Naive B cell (primary cell): ENCODE measurements around the gene UGT1A5. TPM values are rescaled to one million over a fixed set of nuclear protein-coding genes. Genes with fewer than 3 reads are reported as not detected.
"Not testable (repeated sequence)": the region's sequence is repeated elsewhere in the genome, so short reads cannot be mapped to it uniquely, and the experiment has no call there.

Source experiments
- ATAC-seq, 2 donors: fragments of 150-1000 bp; cut with Tn5 transposase; 2 replicates each; pipeline ENCODE4 v1.10.0; 2021; ENCODE audit warnings: low read depth in 2 of 2, mild to moderate bottlenecking in 2 of 2, moderate library complexity in 2 of 2
- DNase-seq: peaks from one replicate; pipeline ENCODE4 v3.0.0; 2022
- H3K27ac Mint-ChIP-seq, 6 donors: one replicate each; pipeline ENCODE4 v1.8.0; 2020 to 2022; ENCODE audit warnings: mild to moderate bottlenecking in 6 of 6, mixed read lengths in 6 of 6, moderate library complexity in 5 of 6, inconsistent platforms in 2 of 6
- H3K27me3 Mint-ChIP-seq, 3 donors: one replicate each; pipeline ENCODE4 v1.8.0; 2021 to 2022; ENCODE audit warnings: mixed read lengths in 3 of 3, mild to moderate bottlenecking in 1 of 3
- H3K36me3 Mint-ChIP-seq, 2 donors: one replicate each; pipeline ENCODE4 v1.8.0; 2020 to 2022; ENCODE audit warnings: mixed read lengths in 2 of 2, inconsistent platforms in 1 of 2, mild to moderate bottlenecking in 1 of 2
- H3K4me1 Mint-ChIP-seq, 3 donors: one replicate each; pipeline ENCODE4 v1.8.0; 2020 to 2022; ENCODE audit warnings: mixed read lengths in 3 of 3, inconsistent platforms in 1 of 3, mild to moderate bottlenecking in 1 of 3, moderate library complexity in 1 of 3
- H3K4me3 Mint-ChIP-seq, 8 donors: one replicate each; pipeline ENCODE4 v1.8.0; 2020 to 2022; ENCODE audit warnings: mild to moderate bottlenecking in 8 of 8, mixed read lengths in 8 of 8, moderate library complexity in 8 of 8, inconsistent platforms in 2 of 8
- H3K9me3 Mint-ChIP-seq, 7 donors: one replicate each; pipeline ENCODE4 v1.8.0; 2020 to 2022; ENCODE audit warnings: mixed read lengths in 7 of 7, mild to moderate bottlenecking in 5 of 7, inconsistent platforms in 2 of 7, moderate library complexity in 1 of 7
- polyA plus RNA-seq, 6 donors: library from polyadenylated mRNA; unstranded; fragments of 300-500 nt; fragmentation: Illumina TruSeq; gene quantifications; one replicate each; pipeline ENCODE4 v1.2.3, GENCODE V29; 2021; ENCODE audit warnings: low read depth in 6 of 6

UGT1A5 gene
- polyA plus RNA-seq, 6 donors from 2014 or later, result not detected

GRCh38 chr2:233743464-233744259 lies 31.0 kb downstream of the UGT1A5 start:
- DNase-seq, result no peak
- Mint-ChIP-seq H3K27me3 (peaks cover 42 to 48% (median 42%) of the 10 kb centered on the region in 3 donors), H3K36me3 (peaks cover 5 to 11% of the 10 kb centered on the region in 2 donors), H3K27ac (no peak overlapping the region), H3K4me3 (peak overlapping the region in 1 of 8 donors; percentile 25), H3K4me1 (no peaks in the 10 kb centered on the region), H3K9me3 (peaks cover 0 to 7% (median 4%) of the 10 kb centered on the region in 7 donors)
- ATAC-seq, result no peak

DNA sequence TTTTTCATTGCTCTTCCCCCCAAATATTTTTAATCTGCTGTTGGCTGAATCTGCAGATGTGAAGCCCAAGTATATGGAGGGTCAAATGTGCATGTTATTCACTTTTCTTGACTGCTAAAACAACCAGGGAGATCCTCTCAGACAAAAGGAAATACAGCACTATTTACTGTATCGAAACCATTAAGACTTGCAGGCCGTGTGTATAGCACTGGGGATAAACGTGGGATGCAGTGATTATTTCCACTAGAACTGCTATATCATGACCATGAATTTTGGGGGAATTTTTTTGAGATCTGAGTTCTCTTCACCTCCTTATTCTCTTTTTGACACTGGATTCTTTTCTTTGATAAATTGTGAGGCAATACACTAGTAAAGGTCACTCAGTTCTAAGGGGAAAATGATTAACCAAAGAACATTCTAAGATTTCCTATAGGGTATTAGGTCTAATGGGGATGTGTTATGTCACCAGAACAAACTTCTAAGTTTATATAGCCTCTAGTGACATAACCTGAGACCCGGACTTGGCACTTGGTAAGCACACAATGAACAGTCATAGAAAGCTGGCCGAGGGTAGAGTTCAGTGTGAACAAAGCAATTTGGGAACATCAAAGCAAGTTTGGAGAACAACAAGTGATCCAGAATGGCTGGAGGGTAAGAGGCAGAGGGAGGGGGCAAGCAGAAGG lies 32.5 kb downstream of the UGT1A5 start:
- ATAC-seq, result no peak
- peaks cover 6 to 18% (median 11%) of the 10 kb centered on the region in 7 donors for H3K9me3 Mint-ChIP-seq
- no peak overlapping the region for H3K27ac Mint-ChIP-seq
- peaks cover 12 to 13% of the 10 kb centered on the region in 2 donors for H3K36me3 Mint-ChIP-seq
- peaks cover 37 to 50% (median 40%) of the 10 kb centered on the region in 3 donors for H3K27me3 Mint-ChIP-seq
- no peaks in the 10 kb centered on the region for H3K4me1 Mint-ChIP-seq
- DNase-seq, result no peak
- H3K4me3 Mint-ChIP-seq, result no peak overlapping the region

DNA sequence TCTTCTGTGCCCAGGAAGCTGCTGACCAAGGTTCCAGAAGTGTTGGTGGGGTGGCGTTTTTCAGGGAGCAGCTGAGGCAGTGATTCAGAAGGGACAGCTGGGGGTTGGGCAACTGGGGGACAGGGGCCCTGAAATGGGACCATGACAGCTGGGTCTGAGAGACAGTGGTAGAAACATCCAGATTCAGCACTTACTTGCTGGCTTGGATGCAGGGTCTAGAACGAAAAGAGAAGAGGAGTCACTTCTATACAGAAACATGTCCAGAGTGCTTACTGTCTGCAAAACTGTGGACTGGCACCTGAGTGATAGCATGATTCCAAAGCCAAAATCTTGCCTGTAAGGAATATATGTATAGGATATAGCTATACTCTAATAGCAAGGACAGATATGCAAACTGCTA lies 33.1 kb downstream of the UGT1A5 start:
- not testable (repeated sequence) for H3K4me1 Mint-ChIP-seq, ATAC-seq, H3K4me3 Mint-ChIP-seq, H3K27ac Mint-ChIP-seq, DNase-seq
- peaks cover 6 to 24% (median 17%) of the 10 kb centered on the region in 7 donors for H3K9me3 Mint-ChIP-seq
- H3K27me3 Mint-ChIP-seq, result peaks cover 36 to 47% (median 38%) of the 10 kb centered on the region in 3 donors
- H3K36me3 Mint-ChIP-seq, result peaks cover 13 to 14% of the 10 kb centered on the region in 2 donors

DNA sequence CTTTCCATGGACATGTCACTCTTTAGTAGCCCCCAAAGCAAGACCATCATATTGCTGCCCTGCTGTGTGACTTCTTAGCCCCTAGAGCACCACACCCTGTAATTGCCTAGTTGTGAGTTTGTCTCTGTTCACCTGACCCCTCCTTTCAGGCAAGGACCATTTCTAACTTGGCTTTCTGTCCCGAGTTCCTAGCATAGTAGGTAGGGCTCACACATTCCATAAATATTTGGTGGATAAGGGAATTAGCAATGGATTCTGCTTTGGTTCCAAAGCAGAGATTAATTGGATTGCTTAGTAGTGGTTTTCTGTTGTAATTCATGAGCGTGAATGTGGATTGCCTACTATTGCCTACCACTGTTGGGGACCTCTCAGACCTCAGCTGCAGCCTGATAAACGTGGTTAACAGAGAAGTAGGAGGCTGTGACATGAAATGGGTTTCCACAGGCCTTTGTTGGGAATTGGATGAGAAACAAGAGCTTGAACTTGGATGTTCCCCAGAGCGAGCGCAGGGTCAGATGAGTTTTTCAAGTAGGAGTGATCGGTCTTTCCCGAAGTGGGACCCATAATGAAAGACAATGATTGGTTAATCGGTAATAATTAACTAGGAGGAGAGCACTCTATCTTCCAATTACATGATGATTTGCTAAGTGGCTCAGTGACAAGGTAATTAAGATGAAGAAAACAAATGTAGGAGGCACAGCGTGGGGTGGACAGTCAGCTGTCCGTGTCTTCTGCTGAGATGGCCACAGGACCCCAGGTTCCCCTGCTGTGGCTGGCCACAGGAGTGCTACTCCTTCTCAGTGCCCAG lies 34.0 kb downstream of the UGT1A5 start:
- Mint-ChIP-seq H3K27me3 (peaks cover 38 to 52% (median 44%) of the 10 kb centered on the region in 3 donors), H3K4me3 (no peak overlapping the region), H3K36me3 (peaks cover 17 to 22% of the 10 kb centered on the region in 2 donors), H3K4me1 (no peaks in the 10 kb centered on the region), H3K9me3 (peaks cover 13 to 33% (median 25%) of the 10 kb centered on the region in 7 donors), H3K27ac (no peak overlapping the region)
- DNase-seq, result no peak
- no peak for ATAC-seq

DNA sequence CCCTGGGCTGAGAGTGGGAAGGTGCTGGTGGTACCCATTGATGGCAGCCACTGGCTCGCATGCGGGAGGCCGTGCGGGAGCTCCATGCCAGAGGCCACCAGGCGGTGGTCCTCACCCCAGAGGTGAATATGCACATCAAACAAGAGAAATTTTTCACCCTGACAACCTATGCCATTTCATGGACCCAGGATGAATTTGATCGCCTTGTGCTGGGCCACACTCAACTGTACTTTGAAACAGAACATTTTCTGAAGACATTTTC lies 34.5 kb downstream of the UGT1A5 start:
- Mint-ChIP-seq H3K36me3 (peaks cover 20 to 26% of the 10 kb centered on the region in 2 donors), H3K27me3 (peaks cover 38 to 55% (median 49%) of the 10 kb centered on the region in 3 donors), H3K4me3 (no peak overlapping the region), H3K4me1 (no peaks in the 10 kb centered on the region), H3K27ac (no peak overlapping the region), H3K9me3 (peaks cover 16 to 38% (median 30%) of the 10 kb centered on the region in 7 donors)
- ATAC-seq (no peak), DNase-seq (no peak)

GRCh38 chr2:233750689-233751088 lies 38.0 kb downstream of the UGT1A5 start:
- Mint-ChIP-seq H3K9me3 (peaks cover 16 to 51% (median 38%) of the 10 kb centered on the region in 7 donors), H3K36me3 (peaks cover 24 to 26% of the 10 kb centered on the region in 2 donors), H3K27me3 (peaks cover 44 to 56% (median 56%) of the 10 kb centered on the region in 3 donors)
- not testable (repeated sequence) for H3K4me3 Mint-ChIP-seq, DNase-seq, H3K27ac Mint-ChIP-seq, H3K4me1 Mint-ChIP-seq, ATAC-seq

DNA sequence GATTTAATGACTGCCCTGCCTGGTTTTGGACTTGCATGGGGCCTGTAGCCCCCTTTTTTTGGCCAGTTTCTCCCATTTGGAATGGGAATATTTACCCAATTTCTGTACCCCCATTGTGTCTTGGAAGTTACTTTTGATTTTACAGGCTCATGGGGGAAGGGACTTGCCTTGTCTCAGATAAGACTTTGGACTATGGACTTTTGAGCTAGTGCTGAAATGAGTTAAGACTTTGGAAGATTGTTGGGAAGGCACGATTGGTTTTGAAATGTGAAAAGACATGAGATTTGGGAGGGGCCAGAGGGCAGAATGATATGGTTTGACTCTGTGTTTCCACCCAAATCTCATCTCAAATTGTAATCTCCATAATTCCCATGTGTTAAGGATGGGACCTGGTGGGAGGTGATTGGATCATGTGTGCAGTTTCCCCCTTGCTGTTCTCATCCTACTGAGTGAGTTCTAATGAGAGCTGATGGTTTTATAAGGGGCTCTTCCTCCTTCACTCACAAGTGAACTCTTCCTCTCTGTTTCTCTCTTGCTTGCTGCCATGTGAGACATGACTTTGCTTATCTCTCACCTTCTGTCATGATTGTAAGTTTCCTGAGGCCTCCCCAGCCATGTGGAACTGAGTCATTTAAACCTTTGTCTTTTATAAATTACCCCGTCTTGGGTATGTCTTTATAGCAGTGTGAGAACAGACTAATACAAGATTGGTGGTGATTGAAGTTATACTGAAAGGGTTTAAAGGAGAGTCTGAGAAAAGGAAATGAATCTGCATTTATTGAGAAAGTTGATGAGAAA lies 38.7 kb downstream of the UGT1A5 start:
- DNase-seq, ATAC-seq, H3K27ac Mint-ChIP-seq, H3K4me3 Mint-ChIP-seq, H3K4me1 Mint-ChIP-seq: not testable (repeated sequence)
- Mint-ChIP-seq H3K9me3 (peaks cover 16 to 51% (median 38%) of the 10 kb centered on the region in 7 donors), H3K36me3 (peaks cover 24 to 26% of the 10 kb centered on the region in 2 donors), H3K27me3 (peaks cover 39 to 51% (median 50%) of the 10 kb centered on the region in 3 donors)

GRCh38 chr2:233754872-233755611 lies 42.3 kb downstream of the UGT1A5 start:
- no peak for ATAC-seq

GRCh38 chr2:233756429-233757081 lies 43.8 kb downstream of the UGT1A5 start:
- DNase-seq, result no peak
- Mint-ChIP-seq H3K4me1 (no peaks in the 10 kb centered on the region), H3K27ac (peak overlapping the region in 1 of 6 donors; percentile 62), H3K9me3 (peaks cover 4 to 21% (median 11%) of the 10 kb centered on the region in 7 donors), H3K4me3 (no peak overlapping the region), H3K27me3 (peaks cover 20 to 32% (median 20%) of the 10 kb centered on the region in 3 donors), H3K36me3 (peaks cover 6 to 9% of the 10 kb centered on the region in 2 donors)
- ATAC-seq, result no peak

More at GRCh38 chr2:233754872-233755611, 42.3 kb downstream of the UGT1A5 start:
- no peak overlapping the region for H3K27ac Mint-ChIP-seq
- no peak for DNase-seq
- peaks cover 13 to 19% of the 10 kb centered on the region in 2 donors for H3K36me3 Mint-ChIP-seq
- H3K27me3 Mint-ChIP-seq, result peaks cover 20 to 33% (median 24%) of the 10 kb centered on the region in 3 donors
- H3K4me1 Mint-ChIP-seq, result no peaks in the 10 kb centered on the region
- peaks cover 10 to 36% (median 24%) of the 10 kb centered on the region in 7 donors for H3K9me3 Mint-ChIP-seq
- H3K4me3 Mint-ChIP-seq, result no peak overlapping the region

GRCh38 chr2:233758141-233758540 lies 45.4 kb downstream of the UGT1A5 start:
- no peak for ATAC-seq
- Mint-ChIP-seq H3K27ac (no peak overlapping the region), H3K36me3 (peaks cover 0 to under 1% of the 10 kb centered on the region in 2 donors), H3K4me3 (no peak overlapping the region), H3K4me1 (no peaks in the 10 kb centered on the region), H3K9me3 (peaks cover 0 to 8% (median 4%) of the 10 kb centered on the region in 7 donors), H3K27me3 (peaks cover 10 to 24% (median 14%) of the 10 kb centered on the region in 3 donors)
- no peak for DNase-seq

GRCh38 chr2:233758849-233759248 lies 46.1 kb downstream of the UGT1A5 start:
- H3K36me3 Mint-ChIP-seq, result no peaks in the 10 kb centered on the region
- DNase-seq (no peak), ATAC-seq (no peak)
- peaks cover 14 to 27% (median 15%) of the 10 kb centered on the region in 3 donors for H3K27me3 Mint-ChIP-seq
- no peak overlapping the region for H3K27ac Mint-ChIP-seq
- H3K4me3 Mint-ChIP-seq, result peak overlapping the region in 1 of 8 donors; percentile 60
- H3K9me3 Mint-ChIP-seq, result peaks cover 0 to 4% (median 3%) of the 10 kb centered on the region in 7 donors
- H3K4me1 Mint-ChIP-seq, result no peaks in the 10 kb centered on the region
